Measurements from ENCODE around the gene SMIM29. TPM values are rescaled to one million over a fixed set of nuclear protein-coding genes. Genes with fewer than 3 reads are reported as not detected.

The SMIM29 gene
- total and polyA plus RNA-seq, 12 donors = 16.0 to 78.2 (median 25.4) TPM

GRCh38 chr6:34234667-34235306 lies 14.0 kb downstream of the SMIM29 start:
- Histone ChIP-seq H3K4me3 (peak overlapping the region in 1 of 10 donors; percentile 81), H3K36me3 (no peaks in the 10 kb centered on the region), H3K9me3 (no peaks in the 10 kb centered on the region), H3K4me1 (peaks cover 6 to 33% (median 14%) of the 10 kb centered on the region in 9 donors), H3K27ac (peak overlapping the region in 8 of 10 donors; percentile 76 to 94 (median 84)), H3K27me3 (no peaks in the 10 kb centered on the region)
- intact Hi-C loops (cut with DNase I) = loop anchor here in 3 of 10 donors (5.0 kb wide), 1 partner anchor 37 kb away; no protein-coding TSS in a partner anchor
- 78 to 82% methylated on average over 48 to 53 of the region's 53 CpGs for WGBS, 2 donors
- no peak for DNase-seq
- ATAC-seq = peak in 1 of 8 donors; percentile 10
- no peak for TF ChIP-seq CTCF (IDR thresholded peaks at IDR 0.05)

GRCh38 chr6:34233867-34234266 lies 14.9 kb downstream of the SMIM29 start:
- Histone ChIP-seq H3K27me3 (no peaks in the 10 kb centered on the region), H3K4me1 (peaks cover 6 to 33% (median 14%) of the 10 kb centered on the region in 9 donors), H3K27ac (no peak overlapping the region), H3K4me3 (no peak overlapping the region), H3K36me3 (no peaks in the 10 kb centered on the region), H3K9me3 (no peaks in the 10 kb centered on the region)
- TF ChIP-seq CTCF (IDR thresholded peaks at IDR 0.05) = no peak
- intact Hi-C loops (cut with DNase I) = loop anchor here in 1 of 10 donors (5.0 kb wide), 1 partner anchor 37 kb away; no protein-coding TSS in a partner anchor
- DNase-seq (no peak), ATAC-seq (no peak)
- WGBS, 2 donors = 90 to 91% methylated on average over 7 of the region's 7 CpGs

GRCh38 chr6:34232901-34233300 lies 15.9 kb downstream of the SMIM29 start:
- no peak for DNase-seq
- Histone ChIP-seq H3K4me3 (no peak overlapping the region), H3K4me1 (peaks cover 3 to 26% (median 12%) of the 10 kb centered on the region in 9 donors), H3K36me3 (no peaks in the 10 kb centered on the region), H3K9me3 (no peaks in the 10 kb centered on the region), H3K27ac (no peak overlapping the region), H3K27me3 (no peaks in the 10 kb centered on the region)
- intact Hi-C loops (cut with DNase I) = loop anchor here in 1 of 10 donors (5.0 kb wide), 1 partner anchor 36 kb away; no protein-coding TSS in a partner anchor
- 80 to 82% methylated on average over 5 of the region's 5 CpGs for WGBS, 2 donors
- ATAC-seq = no peak
- TF ChIP-seq CTCF (IDR thresholded peaks at IDR 0.05) = no peak

GRCh38 chr6:34231566-34232336 lies 17.1 kb downstream of the SMIM29 start:
- TF ChIP-seq CTCF (IDR thresholded peaks at IDR 0.05) = no peak
- no peaks in the 10 kb centered on the region for H3K9me3 ChIP-seq
- peaks cover 0 to 31% (median 11%) of the 10 kb centered on the region in 9 donors for H3K4me1 ChIP-seq
- H3K27ac ChIP-seq = no peak overlapping the region
- no peak for ATAC-seq
- H3K27me3 ChIP-seq = no peaks in the 10 kb centered on the region
- H3K36me3 ChIP-seq = no peaks in the 10 kb centered on the region
- no peak overlapping the region for H3K4me3 ChIP-seq
- WGBS, 2 donors = 96 to 97% methylated on average over 17 of the region's 17 CpGs
- DNase-seq = no peak
- intact Hi-C loops (cut with DNase I) = loop anchor here in 1 of 10 donors (5.0 kb wide), 1 partner anchor 34 kb away; no protein-coding TSS in a partner anchor
